ENCODE data around the gene NHSL1. TPM values are rescaled to one million over a fixed set of nuclear protein-coding genes. Genes with fewer than 3 reads are reported as not detected.

NHSL1 gene
- total RNA-seq, 1 donor from 2014 or later: 57.8 TPM

- Mint-ChIP-seq H3K27ac (ENCODE audit: unreplicated experiment) (no peak overlapping the region), H3K4me1 (ENCODE audit: low read depth, unreplicated experiment) (peaks cover 20% of the 10 kb centered on the region)
Observed at GRCh38 chr6:138523347-138524210, 24.3 kb upstream of the NHSL1 start.

GRCh38 chr6:138522611-138523010, 23.3 kb upstream of the NHSL1 start:
- no peak for TF ChIP-seq CTCF (IDR thresholded peaks at IDR 0.05; ENCODE audit: partially characterized antibody, unreplicated experiment)
- peaks cover 3% of the 10 kb centered on the region for H3K27me3 Mint-ChIP-seq (ENCODE audit: unreplicated experiment)
- H3K36me3 Mint-ChIP-seq (ENCODE audit: unreplicated experiment): peaks cover 6% of the 10 kb centered on the region
- peaks cover 14% of the 10 kb centered on the region for H3K4me1 Mint-ChIP-seq (ENCODE audit: low read depth, unreplicated experiment)
- H3K4me3 Mint-ChIP-seq (ENCODE audit: unreplicated experiment): no peak overlapping the region
- no peak overlapping the region for H3K27ac Mint-ChIP-seq (ENCODE audit: unreplicated experiment)
- no peak for DNase-seq
- H3K9me3 Mint-ChIP-seq (ENCODE audit: unreplicated experiment): no peaks in the 10 kb centered on the region

More at GRCh38 chr6:138523347-138524210, 24.3 kb upstream of the NHSL1 start:
- DNase-seq: no peak
- Mint-ChIP-seq H3K9me3 (ENCODE audit: unreplicated experiment) (no peaks in the 10 kb centered on the region), H3K27me3 (ENCODE audit: unreplicated experiment) (peaks cover 3% of the 10 kb centered on the region), H3K36me3 (ENCODE audit: unreplicated experiment) (peaks cover 6% of the 10 kb centered on the region), H3K4me3 (ENCODE audit: unreplicated experiment) (no peak overlapping the region)
- TF ChIP-seq CTCF (IDR thresholded peaks at IDR 0.05; ENCODE audit: partially characterized antibody, unreplicated experiment): no peak

- Mint-ChIP-seq H3K4me3 (ENCODE audit: unreplicated experiment) (no peak overlapping the region), H3K27ac (ENCODE audit: unreplicated experiment) (no peak overlapping the region), H3K4me1 (ENCODE audit: low read depth, unreplicated experiment) (peaks cover 6% of the 10 kb centered on the region), H3K9me3 (ENCODE audit: unreplicated experiment) (no peaks in the 10 kb centered on the region), H3K36me3 (ENCODE audit: unreplicated experiment) (peaks cover 6% of the 10 kb centered on the region), H3K27me3 (ENCODE audit: unreplicated experiment) (peaks cover 3% of the 10 kb centered on the region)
- no peak for TF ChIP-seq CTCF (IDR thresholded peaks at IDR 0.05; ENCODE audit: partially characterized antibody, unreplicated experiment)
- no peak for DNase-seq
Observed at GRCh38 chr6:138521790-138522189, 22.5 kb upstream of the NHSL1 start.

GRCh38 chr6:138520463-138520862, 21.2 kb upstream of the NHSL1 start:
- DNase-seq: no peak
- Mint-ChIP-seq H3K27me3 (ENCODE audit: unreplicated experiment) (peaks cover 5% of the 10 kb centered on the region), H3K27ac (ENCODE audit: unreplicated experiment) (no peak overlapping the region), H3K36me3 (ENCODE audit: unreplicated experiment) (peaks cover 6% of the 10 kb centered on the region), H3K4me3 (ENCODE audit: unreplicated experiment) (no peak overlapping the region), H3K9me3 (ENCODE audit: unreplicated experiment) (peaks cover 2% of the 10 kb centered on the region), H3K4me1 (ENCODE audit: low read depth, unreplicated experiment) (peaks cover 9% of the 10 kb centered on the region)
- TF ChIP-seq CTCF (IDR thresholded peaks at IDR 0.05; ENCODE audit: partially characterized antibody, unreplicated experiment): peak; percentile 72

- no peak for TF ChIP-seq CTCF (IDR thresholded peaks at IDR 0.05; ENCODE audit: partially characterized antibody, unreplicated experiment)
- Mint-ChIP-seq H3K4me3 (ENCODE audit: unreplicated experiment) (no peak overlapping the region), H3K27me3 (ENCODE audit: unreplicated experiment) (peaks cover 5% of the 10 kb centered on the region), H3K27ac (ENCODE audit: unreplicated experiment) (no peak overlapping the region), H3K36me3 (ENCODE audit: unreplicated experiment) (peaks cover 6% of the 10 kb centered on the region), H3K4me1 (ENCODE audit: low read depth, unreplicated experiment) (peaks cover 6% of the 10 kb centered on the region), H3K9me3 (ENCODE audit: unreplicated experiment) (peaks cover 2% of the 10 kb centered on the region)
- no peak for DNase-seq
Observed at GRCh38 chr6:138518054-138518453, 18.8 kb upstream of the NHSL1 start.
